Endothelial cell (in vitro differentiated cells): ENCODE results near the gene MTERF4. TPM values are rescaled to one million over a fixed set of nuclear protein-coding genes. Genes with fewer than 3 reads are reported as not detected.

ENCODE experiments used
- DNase-seq: peaks from one replicate; pipeline ENCODE4 v3.0.0; 2021; ENCODE audit warnings: low spot score
- H3K27ac Mint-ChIP-seq: one replicate; pipeline ENCODE4 v1.8.0; 2021; ENCODE audit warnings: mixed read lengths, inconsistent platforms; ENCODE audit not compliant: unreplicated experiment
- H3K27me3 Mint-ChIP-seq: one replicate; pipeline ENCODE4 v1.8.0; 2021; ENCODE audit warnings: mild to moderate bottlenecking, moderate library complexity, mixed read lengths, inconsistent platforms; ENCODE audit not compliant: unreplicated experiment
- H3K36me3 Mint-ChIP-seq: one replicate; pipeline ENCODE4 v1.8.0; 2021; ENCODE audit warnings: mild to moderate bottlenecking, low read depth, mixed read lengths, inconsistent platforms; ENCODE audit not compliant: unreplicated experiment
- H3K4me1 Mint-ChIP-seq: one replicate; pipeline ENCODE4 v1.8.0; 2021; ENCODE audit warnings: mild to moderate bottlenecking, mixed read lengths, inconsistent platforms; ENCODE audit not compliant: unreplicated experiment
- H3K4me3 Mint-ChIP-seq: one replicate; pipeline ENCODE4 v1.8.0; 2021; ENCODE audit warnings: mild to moderate bottlenecking, mixed read lengths, inconsistent platforms; ENCODE audit not compliant: unreplicated experiment
- H3K9me3 Mint-ChIP-seq: one replicate; pipeline ENCODE4 v1.8.0; 2021; ENCODE audit warnings: mixed read lengths, inconsistent platforms; ENCODE audit not compliant: unreplicated experiment
- total RNA-seq: library from RNA; stranded (reverse); fragmentation: NEBNext Ultra II Directional; extraction: Animal tissue kit (Norgen Biotek cat#: 25700); gene quantifications from one replicate; pipeline ENCODE4 v1.2.1, GENCODE V29; 2021; ENCODE audit not compliant: unreplicated experiment
- TF ChIP-seq, protein P1 (sequence below): fragments of 200-600 bp; sonication (generic); IDR thresholded peaks from one replicate; pipeline ENCODE4 v1.5.0; 2021; ENCODE audit warnings: antibody characterized with exemption; ENCODE audit not compliant: unreplicated experiment

MTERF4 gene
- total RNA-seq, 1 donor from 2014 or later = 82.4 TPM

DNA sequence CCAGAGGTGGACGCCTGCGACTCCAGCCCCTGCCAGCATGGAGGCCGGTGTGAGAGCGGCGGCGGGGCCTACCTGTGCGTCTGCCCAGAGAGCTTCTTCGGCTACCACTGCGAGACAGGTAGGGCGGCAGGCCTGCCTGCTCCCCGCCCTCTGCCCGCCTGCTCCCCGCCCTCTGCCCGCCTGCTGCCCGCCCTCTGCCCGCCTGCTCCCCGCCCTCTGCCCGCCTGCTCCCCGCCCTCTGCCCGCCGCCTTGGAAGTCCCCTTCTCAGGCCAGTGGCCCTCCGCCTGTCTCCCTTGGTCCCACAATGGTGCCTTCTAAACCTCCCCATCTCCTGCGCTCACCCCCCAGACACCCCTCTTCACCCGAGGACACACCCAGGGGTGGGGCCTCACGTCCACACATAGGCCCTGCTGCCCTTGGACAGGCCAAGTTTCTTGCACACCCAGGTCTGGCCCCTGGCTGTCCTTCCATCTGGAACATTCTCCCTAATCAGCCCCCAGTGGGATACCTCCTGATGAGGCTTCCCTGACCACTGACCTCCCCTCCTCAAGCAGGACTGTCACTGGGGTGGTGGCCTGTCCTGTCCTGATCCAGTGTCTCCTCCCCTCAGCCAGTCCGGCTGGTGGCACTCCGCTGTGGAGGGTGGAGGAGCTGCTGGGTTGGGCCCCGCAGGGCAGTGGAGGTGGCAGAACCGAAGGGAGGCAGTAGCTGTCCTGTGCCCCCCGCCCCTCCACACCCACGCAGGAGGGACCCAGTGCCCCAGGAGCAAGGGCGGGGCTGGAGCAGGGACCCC is 37.9 kb downstream of the MTERF4 start:
- DNase-seq = peak; percentile 13
- Mint-ChIP-seq H3K36me3 (no peaks in the 10 kb centered on the region), H3K4me1 (no peaks in the 10 kb centered on the region), H3K4me3 (no peak overlapping the region), H3K9me3 (no peaks in the 10 kb centered on the region), H3K27ac (no peak overlapping the region), H3K27me3 (peaks cover 7% of the 10 kb centered on the region)
- TF ChIP-seq, protein P1, sequence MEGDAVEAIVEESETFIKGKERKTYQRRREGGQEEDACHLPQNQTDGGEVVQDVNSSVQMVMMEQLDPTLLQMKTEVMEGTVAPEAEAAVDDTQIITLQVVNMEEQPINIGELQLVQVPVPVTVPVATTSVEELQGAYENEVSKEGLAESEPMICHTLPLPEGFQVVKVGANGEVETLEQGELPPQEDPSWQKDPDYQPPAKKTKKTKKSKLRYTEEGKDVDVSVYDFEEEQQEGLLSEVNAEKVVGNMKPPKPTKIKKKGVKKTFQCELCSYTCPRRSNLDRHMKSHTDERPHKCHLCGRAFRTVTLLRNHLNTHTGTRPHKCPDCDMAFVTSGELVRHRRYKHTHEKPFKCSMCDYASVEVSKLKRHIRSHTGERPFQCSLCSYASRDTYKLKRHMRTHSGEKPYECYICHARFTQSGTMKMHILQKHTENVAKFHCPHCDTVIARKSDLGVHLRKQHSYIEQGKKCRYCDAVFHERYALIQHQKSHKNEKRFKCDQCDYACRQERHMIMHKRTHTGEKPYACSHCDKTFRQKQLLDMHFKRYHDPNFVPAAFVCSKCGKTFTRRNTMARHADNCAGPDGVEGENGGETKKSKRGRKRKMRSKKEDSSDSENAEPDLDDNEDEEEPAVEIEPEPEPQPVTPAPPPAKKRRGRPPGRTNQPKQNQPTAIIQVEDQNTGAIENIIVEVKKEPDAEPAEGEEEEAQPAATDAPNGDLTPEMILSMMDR = no peak

DNA sequence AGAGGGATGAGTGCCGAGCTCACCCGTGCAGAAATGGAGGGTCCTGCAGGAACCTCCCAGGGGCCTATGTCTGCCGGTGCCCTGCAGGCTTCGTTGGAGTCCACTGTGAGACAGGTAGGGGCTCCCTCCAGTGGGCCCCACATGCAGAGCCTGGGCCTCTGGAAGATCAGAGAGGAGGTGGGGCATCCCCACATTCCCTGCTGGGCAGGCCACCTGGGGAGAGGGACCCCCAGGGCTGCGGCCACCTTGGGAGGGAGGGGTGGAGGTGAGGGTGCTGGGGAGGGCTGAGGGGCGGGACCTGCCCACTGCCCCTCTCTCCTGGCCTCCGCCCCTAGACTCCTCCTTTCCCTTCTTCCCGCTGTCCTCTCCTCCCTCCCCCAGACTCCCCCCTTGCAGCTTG is 38.5 kb downstream of the MTERF4 start:
- H3K27me3 Mint-ChIP-seq = peaks cover 7% of the 10 kb centered on the region
- H3K27ac Mint-ChIP-seq = no peak overlapping the region
- no peaks in the 10 kb centered on the region for H3K4me1 Mint-ChIP-seq
- no peaks in the 10 kb centered on the region for H3K36me3 Mint-ChIP-seq
- DNase-seq = peak; percentile 3
- H3K9me3 Mint-ChIP-seq = no peaks in the 10 kb centered on the region
- TF ChIP-seq, protein P1 = no peak
- no peak overlapping the region for H3K4me3 Mint-ChIP-seq

DNA sequence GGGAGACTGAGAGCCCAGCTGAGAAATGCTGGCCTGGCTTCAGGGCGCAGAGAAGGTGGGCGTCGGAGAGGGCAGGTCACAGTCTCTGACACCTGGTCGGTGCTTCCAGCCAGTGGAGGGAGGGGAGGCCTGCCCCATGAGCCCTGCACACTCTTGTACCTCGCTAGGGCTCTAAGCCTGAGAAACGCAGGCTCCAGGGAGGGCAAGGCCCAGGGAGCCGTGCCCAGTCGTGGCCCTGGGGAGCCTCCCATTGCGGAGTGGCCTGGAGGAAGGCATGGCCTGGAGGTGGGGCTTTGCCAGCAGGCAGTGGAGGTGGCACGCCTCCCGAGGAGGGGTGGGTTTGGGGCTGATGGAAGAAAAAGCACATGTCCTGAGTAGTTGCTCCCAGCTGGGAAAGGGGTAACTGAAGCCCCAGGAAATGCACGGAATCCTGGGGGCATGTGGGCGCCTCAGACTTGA is 39.0 kb downstream of the MTERF4 start:
- peaks cover 3% of the 10 kb centered on the region for H3K27me3 Mint-ChIP-seq
- no peaks in the 10 kb centered on the region for H3K36me3 Mint-ChIP-seq
- no peaks in the 10 kb centered on the region for H3K4me1 Mint-ChIP-seq
- no peak overlapping the region for H3K27ac Mint-ChIP-seq
- TF ChIP-seq, protein P1 = no peak
- H3K4me3 Mint-ChIP-seq = no peak overlapping the region
- DNase-seq = peak; percentile 3
- H3K9me3 Mint-ChIP-seq = no peaks in the 10 kb centered on the region

DNA sequence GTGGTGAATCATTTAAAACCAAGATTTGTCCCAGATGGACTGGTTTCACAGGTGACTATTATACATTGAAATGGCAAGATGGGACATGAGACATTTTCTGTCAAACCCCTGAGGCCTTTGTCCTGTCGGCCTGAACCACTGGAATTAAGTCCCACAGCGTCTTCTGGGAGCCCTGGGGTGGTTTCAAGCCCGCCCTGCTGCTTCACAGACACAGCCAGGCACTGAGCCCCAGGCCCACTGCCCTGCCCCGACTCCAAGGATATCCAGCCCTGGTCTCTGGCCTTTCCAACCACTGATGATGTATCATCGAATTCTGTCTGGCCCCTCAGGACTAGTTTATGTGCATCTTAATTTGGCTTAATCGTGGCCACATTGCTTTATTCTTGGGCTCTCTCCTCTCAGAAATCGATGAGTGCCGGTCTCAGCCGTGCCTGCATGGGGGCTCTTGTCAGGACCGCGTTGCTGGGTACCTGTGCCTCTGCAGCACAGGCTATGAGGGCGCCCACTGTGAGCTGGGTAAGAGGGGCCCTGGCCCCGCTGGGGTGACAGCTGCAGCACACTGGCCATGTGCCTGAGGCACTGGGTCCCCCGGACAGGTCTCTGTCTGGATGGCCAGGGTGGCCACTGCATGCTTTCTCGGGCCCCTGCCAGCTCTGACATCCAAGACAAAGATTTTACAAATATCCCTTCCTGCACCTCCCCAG is 39.5 kb downstream of the MTERF4 start:
- no peak for DNase-seq
- no peaks in the 10 kb centered on the region for H3K4me1 Mint-ChIP-seq
- H3K27me3 Mint-ChIP-seq = peaks cover 3% of the 10 kb centered on the region
- H3K4me3 Mint-ChIP-seq = no peak overlapping the region
- no peaks in the 10 kb centered on the region for H3K36me3 Mint-ChIP-seq
- H3K9me3 Mint-ChIP-seq = no peaks in the 10 kb centered on the region
- TF ChIP-seq, protein P1 = no peak
- H3K27ac Mint-ChIP-seq = no peak overlapping the region

DNA sequence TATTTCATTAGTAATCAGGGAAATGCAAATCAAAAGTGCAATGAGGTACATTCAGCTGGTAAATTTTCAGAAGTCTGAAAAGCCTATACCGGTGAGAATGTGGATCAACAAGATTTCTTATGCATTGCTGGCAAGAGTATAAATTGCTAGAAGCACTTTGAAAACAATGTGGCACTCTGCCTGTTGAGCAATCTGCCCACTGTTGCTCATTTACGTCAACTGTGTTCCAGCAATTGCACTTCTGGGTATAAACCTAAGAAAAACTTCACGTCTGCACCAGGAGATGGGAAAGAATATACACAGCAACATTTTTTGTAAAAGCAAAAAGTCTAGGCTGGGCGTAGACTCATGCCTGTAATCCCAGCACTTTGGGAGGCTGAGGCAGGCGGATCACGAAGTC is 40.8 kb downstream of the MTERF4 start:
- H3K27me3 Mint-ChIP-seq = peaks cover 2% of the 10 kb centered on the region
- no peaks in the 10 kb centered on the region for H3K9me3 Mint-ChIP-seq
- DNase-seq = no peak

More for the DNA sequence above, 40.8 kb downstream of the MTERF4 start:
- Mint-ChIP-seq H3K27ac (no peak overlapping the region), H3K36me3 (no peaks in the 10 kb centered on the region), H3K4me1 (no peaks in the 10 kb centered on the region), H3K4me3 (no peak overlapping the region)
- TF ChIP-seq, protein P1 = no peak
